ENCODE measurements around the gene UBE4B. TPM values are rescaled to one million over a fixed set of nuclear protein-coding genes. Genes with fewer than 3 reads are reported as not detected.

The UBE4B gene
- total RNA-seq, 1 donor from 2014 or later = 37.7 TPM

- Mint-ChIP-seq H3K36me3 (ENCODE audit: low read depth) (peaks cover 44% of the 10 kb centered on the region), H3K4me1 (ENCODE audit: low read depth) (peaks cover 16% of the 10 kb centered on the region), H3K27ac (no peak overlapping the region), H3K4me3 (ENCODE audit: low read depth) (no peak overlapping the region), H3K27me3 (ENCODE audit: low read depth) (no peaks in the 10 kb centered on the region), H3K9me3 (peaks cover 7% of the 10 kb centered on the region)
- no peak for DNase-seq (ENCODE audit: low spot score)
- intact Hi-C loops (cut with micrococcal nuclease) = no loop called here
These were observed 146.8 kb downstream of the UBE4B start for GRCh38 chr1:10179406-10180091.

DNA sequence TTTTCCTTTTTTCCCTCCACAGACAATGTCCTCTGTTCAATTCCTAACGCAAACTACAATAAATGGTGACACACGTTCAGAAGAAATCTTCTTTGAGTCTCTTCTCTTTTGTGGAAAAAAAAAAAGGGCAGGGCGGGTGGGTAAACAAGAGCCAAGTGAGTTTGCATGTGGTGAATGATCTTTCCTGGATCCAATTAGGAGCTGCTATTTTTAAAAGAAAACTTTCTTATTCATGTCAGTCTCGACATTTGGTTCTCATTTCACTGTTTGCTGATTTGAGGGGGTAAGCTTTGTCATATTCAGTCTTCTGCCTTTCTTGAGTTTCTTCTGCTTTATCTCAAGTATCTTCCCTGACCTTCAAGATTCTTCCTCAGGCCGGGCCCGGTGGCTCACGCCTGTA lies 148.4 kb downstream of the UBE4B start:
- Mint-ChIP-seq H3K27ac (no peak overlapping the region), H3K4me3 (ENCODE audit: low read depth) (no peak overlapping the region), H3K27me3 (ENCODE audit: low read depth) (no peaks in the 10 kb centered on the region), H3K9me3 (peaks cover under 1% of the 10 kb centered on the region), H3K4me1 (ENCODE audit: low read depth) (peaks cover 12% of the 10 kb centered on the region), H3K36me3 (ENCODE audit: low read depth) (peaks cover 32% of the 10 kb centered on the region)
- intact Hi-C loops (cut with micrococcal nuclease) = no loop called here
- DNase-seq (ENCODE audit: low spot score) = no peak

DNA sequence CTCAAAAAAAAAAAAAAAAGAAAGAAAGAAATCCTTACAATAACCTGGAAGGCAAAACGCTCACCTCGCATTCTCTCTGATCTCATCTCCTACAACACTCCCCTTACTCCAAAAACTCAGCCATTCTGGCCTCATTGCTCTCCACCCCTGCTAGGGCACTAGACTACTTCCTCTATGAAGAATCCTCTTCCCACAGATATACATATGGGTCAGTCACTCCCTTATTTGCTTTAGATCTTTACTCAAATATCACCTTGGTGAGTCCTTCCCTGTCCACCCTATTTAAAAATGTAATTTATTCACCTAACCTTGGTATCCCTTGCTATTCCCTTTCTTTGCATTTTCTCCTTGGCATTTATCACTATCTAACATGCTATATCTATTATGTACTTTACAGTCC lies 153.0 kb downstream of the UBE4B start:
- peaks cover 9% of the 10 kb centered on the region for H3K36me3 Mint-ChIP-seq (ENCODE audit: low read depth)
- H3K4me3 Mint-ChIP-seq (ENCODE audit: low read depth) = no peak overlapping the region
- peaks cover 10% of the 10 kb centered on the region for H3K4me1 Mint-ChIP-seq (ENCODE audit: low read depth)
- no peaks in the 10 kb centered on the region for H3K27me3 Mint-ChIP-seq (ENCODE audit: low read depth)
- DNase-seq (ENCODE audit: low spot score) = no peak
- peaks cover 4% of the 10 kb centered on the region for H3K9me3 Mint-ChIP-seq
- H3K27ac Mint-ChIP-seq = no peak overlapping the region
- intact Hi-C loops (cut with micrococcal nuclease) = no loop called here

- intact Hi-C loops (cut with micrococcal nuclease) = no loop called here
- Mint-ChIP-seq H3K27me3 (ENCODE audit: low read depth) (no peaks in the 10 kb centered on the region), H3K9me3 (peaks cover 4% of the 10 kb centered on the region), H3K36me3 (ENCODE audit: low read depth) (peaks cover 3% of the 10 kb centered on the region), H3K4me1 (ENCODE audit: low read depth) (peaks cover 10% of the 10 kb centered on the region), H3K4me3 (ENCODE audit: low read depth) (no peak overlapping the region), H3K27ac (no peak overlapping the region)
- no peak for DNase-seq (ENCODE audit: low spot score)
These were observed 153.7 kb downstream of the UBE4B start for GRCh38 chr1:10186331-10187025.

- intact Hi-C loops (cut with micrococcal nuclease) = no loop called here
- Mint-ChIP-seq H3K4me3 (ENCODE audit: low read depth) (no peak overlapping the region), H3K9me3 (peaks cover 4% of the 10 kb centered on the region), H3K27me3 (ENCODE audit: low read depth) (no peaks in the 10 kb centered on the region), H3K27ac (no peak overlapping the region), H3K36me3 (ENCODE audit: low read depth) (peaks cover 3% of the 10 kb centered on the region), H3K4me1 (ENCODE audit: low read depth) (peaks cover 10% of the 10 kb centered on the region)
- DNase-seq (ENCODE audit: low spot score) = no peak
These were observed 154.2 kb downstream of the UBE4B start for GRCh38 chr1:10187026-10187334.

- no peak overlapping the region for H3K4me3 Mint-ChIP-seq (ENCODE audit: low read depth)
- no peak overlapping the region for H3K27ac Mint-ChIP-seq
- no peak for DNase-seq (ENCODE audit: low spot score)
- H3K27me3 Mint-ChIP-seq (ENCODE audit: low read depth) = peaks cover 3% of the 10 kb centered on the region
- intact Hi-C loops (cut with micrococcal nuclease) = no loop called here
- peaks cover 4% of the 10 kb centered on the region for H3K4me1 Mint-ChIP-seq (ENCODE audit: low read depth)
- H3K36me3 Mint-ChIP-seq (ENCODE audit: low read depth) = no peaks in the 10 kb centered on the region
- peaks cover 4% of the 10 kb centered on the region for H3K9me3 Mint-ChIP-seq
These were observed 155.4 kb downstream of the UBE4B start for GRCh38 chr1:10188133-10188650.

- Mint-ChIP-seq H3K27me3 (ENCODE audit: low read depth) (peaks cover 7% of the 10 kb centered on the region), H3K36me3 (ENCODE audit: low read depth) (no peaks in the 10 kb centered on the region), H3K9me3 (peaks cover 4% of the 10 kb centered on the region), H3K4me3 (ENCODE audit: low read depth) (no peak overlapping the region), H3K27ac (no peak overlapping the region), H3K4me1 (ENCODE audit: low read depth) (peaks cover 2% of the 10 kb centered on the region)
- no peak for DNase-seq (ENCODE audit: low spot score)
- intact Hi-C loops (cut with micrococcal nuclease) = no loop called here
These were observed 156.9 kb downstream of the UBE4B start for GRCh38 chr1:10189659-10190058.

DNA sequence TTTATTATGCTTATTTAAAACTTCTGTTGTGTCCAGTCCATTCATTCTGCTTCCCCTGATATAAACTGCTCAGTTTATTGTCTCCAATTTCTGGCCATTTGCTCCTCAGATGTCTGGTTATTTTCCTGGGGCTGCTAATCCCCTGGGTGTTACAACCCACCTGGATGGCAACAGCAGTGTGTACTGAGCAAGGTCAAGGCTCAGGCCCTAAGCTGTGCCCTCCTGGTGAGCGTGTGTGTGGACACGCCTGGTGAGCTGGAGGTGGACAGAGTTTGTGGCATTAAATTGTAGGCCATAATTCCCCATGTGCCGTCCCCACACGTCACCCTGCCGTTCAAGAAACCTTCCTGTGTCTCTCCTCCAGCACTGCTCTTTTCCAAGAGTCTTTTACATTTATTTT lies 159.5 kb downstream of the UBE4B start:
- intact Hi-C loops (cut with micrococcal nuclease) = no loop called here
- peaks cover 10% of the 10 kb centered on the region for H3K27me3 Mint-ChIP-seq (ENCODE audit: low read depth)
- H3K9me3 Mint-ChIP-seq = peaks cover 4% of the 10 kb centered on the region
- no peaks in the 10 kb centered on the region for H3K36me3 Mint-ChIP-seq (ENCODE audit: low read depth)
- no peak overlapping the region for H3K27ac Mint-ChIP-seq
- no peak for DNase-seq (ENCODE audit: low spot score)
- no peak overlapping the region for H3K4me3 Mint-ChIP-seq (ENCODE audit: low read depth)
- H3K4me1 Mint-ChIP-seq (ENCODE audit: low read depth) = peaks cover 2% of the 10 kb centered on the region

DNA sequence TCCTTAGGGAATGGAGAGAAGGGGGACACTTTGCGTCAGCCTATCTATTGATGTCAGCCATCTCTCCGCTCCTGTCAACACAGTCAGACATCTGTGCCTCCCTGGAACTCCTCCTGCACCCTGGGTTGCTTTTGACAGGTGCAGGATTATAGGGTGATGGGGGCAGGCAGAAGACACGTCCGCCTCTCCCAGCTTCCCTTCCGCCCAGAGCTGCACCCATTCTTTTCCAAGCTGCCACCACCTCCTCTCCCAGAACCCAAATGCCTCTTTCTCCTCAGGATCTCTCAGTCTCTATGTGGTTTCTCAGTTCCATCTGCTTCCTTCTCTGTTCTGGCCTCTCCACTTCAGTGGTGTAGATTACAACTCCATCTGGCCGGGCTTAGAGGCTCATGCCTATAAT lies 160.5 kb downstream of the UBE4B start:
- H3K4me1 Mint-ChIP-seq (ENCODE audit: low read depth) = peaks cover 2% of the 10 kb centered on the region
- H3K27me3 Mint-ChIP-seq (ENCODE audit: low read depth) = peaks cover 10% of the 10 kb centered on the region
- H3K4me3 Mint-ChIP-seq (ENCODE audit: low read depth) = no peak overlapping the region
- intact Hi-C loops (cut with micrococcal nuclease) = no loop called here
- no peak for DNase-seq (ENCODE audit: low spot score)
- H3K27ac Mint-ChIP-seq = no peak overlapping the region
- peaks cover 1% of the 10 kb centered on the region for H3K9me3 Mint-ChIP-seq
- no peaks in the 10 kb centered on the region for H3K36me3 Mint-ChIP-seq (ENCODE audit: low read depth)

DNA sequence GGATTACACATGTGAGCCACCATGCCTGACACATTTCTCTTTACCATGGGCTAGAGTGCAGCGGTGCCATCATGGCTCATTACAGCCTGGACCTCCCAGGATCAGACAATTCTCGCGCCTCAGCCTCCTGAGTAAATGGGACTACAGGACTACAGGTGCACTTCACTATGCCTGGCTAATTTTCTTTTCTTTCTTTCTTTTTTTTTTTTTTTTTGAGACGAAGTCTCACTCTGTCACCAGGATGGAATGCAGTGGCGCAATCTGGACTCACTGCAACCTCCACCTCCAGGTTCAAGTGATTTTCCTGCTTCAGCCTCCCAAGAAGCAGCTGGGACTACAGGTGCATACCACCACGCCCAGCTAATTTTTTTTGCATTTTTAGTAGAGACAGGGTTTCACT lies 162.8 kb downstream of the UBE4B start:
- no peaks in the 10 kb centered on the region for H3K36me3 Mint-ChIP-seq (ENCODE audit: low read depth)
- H3K4me3 Mint-ChIP-seq (ENCODE audit: low read depth) = no peak overlapping the region
- intact Hi-C loops (cut with micrococcal nuclease) = no loop called here
- H3K9me3 Mint-ChIP-seq = no peaks in the 10 kb centered on the region
- peaks cover 10% of the 10 kb centered on the region for H3K27me3 Mint-ChIP-seq (ENCODE audit: low read depth)
- no peak for DNase-seq (ENCODE audit: low spot score)
- peaks cover 2% of the 10 kb centered on the region for H3K4me1 Mint-ChIP-seq (ENCODE audit: low read depth)
- H3K27ac Mint-ChIP-seq = no peak overlapping the region

DNA sequence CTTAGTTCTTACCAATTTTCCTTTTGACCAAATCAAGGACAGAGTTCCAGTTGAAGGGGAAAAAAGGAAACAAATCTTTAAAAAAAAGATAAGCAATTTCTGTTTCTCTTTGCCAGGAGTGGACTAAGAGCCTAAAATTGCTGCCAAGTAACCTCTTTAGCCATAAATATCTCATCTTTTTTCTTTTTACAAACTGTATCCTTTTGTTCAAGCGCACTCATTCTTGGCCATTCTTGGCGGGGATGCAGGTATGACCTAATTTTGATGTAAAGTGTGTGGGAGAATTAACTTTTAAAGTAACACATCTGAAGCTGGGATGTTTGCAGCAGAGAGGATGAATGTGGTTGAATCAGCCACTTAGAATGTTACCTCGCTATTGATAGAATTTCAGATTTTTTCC lies 164.2 kb downstream of the UBE4B start:
- intact Hi-C loops (cut with micrococcal nuclease) = no loop called here
- no peak overlapping the region for H3K27ac Mint-ChIP-seq
- H3K36me3 Mint-ChIP-seq (ENCODE audit: low read depth) = no peaks in the 10 kb centered on the region
- H3K27me3 Mint-ChIP-seq (ENCODE audit: low read depth) = peaks cover 13% of the 10 kb centered on the region
- no peaks in the 10 kb centered on the region for H3K9me3 Mint-ChIP-seq
- H3K4me1 Mint-ChIP-seq (ENCODE audit: low read depth) = peaks cover 2% of the 10 kb centered on the region
- H3K4me3 Mint-ChIP-seq (ENCODE audit: low read depth) = no peak overlapping the region
- DNase-seq (ENCODE audit: low spot score) = no peak

GRCh38 chr1:10200620-10201019 lies 167.9 kb downstream of the UBE4B start:
- H3K36me3 Mint-ChIP-seq (ENCODE audit: low read depth) = no peaks in the 10 kb centered on the region
- H3K27me3 Mint-ChIP-seq (ENCODE audit: low read depth) = peaks cover 9% of the 10 kb centered on the region
- no peak overlapping the region for H3K27ac Mint-ChIP-seq
- no peaks in the 10 kb centered on the region for H3K9me3 Mint-ChIP-seq
- intact Hi-C loops (cut with micrococcal nuclease) = no loop called here
- H3K4me1 Mint-ChIP-seq (ENCODE audit: low read depth) = no peaks in the 10 kb centered on the region
- DNase-seq (ENCODE audit: low spot score) = no peak
- H3K4me3 Mint-ChIP-seq (ENCODE audit: low read depth) = no peak overlapping the region

- Mint-ChIP-seq H3K36me3 (ENCODE audit: low read depth) (no peaks in the 10 kb centered on the region), H3K4me3 (ENCODE audit: low read depth) (no peak overlapping the region), H3K4me1 (ENCODE audit: low read depth) (peaks cover under 1% of the 10 kb centered on the region), H3K27ac (no peak overlapping the region), H3K27me3 (ENCODE audit: low read depth) (peaks cover 11% of the 10 kb centered on the region), H3K9me3 (no peaks in the 10 kb centered on the region)
- no peak for DNase-seq (ENCODE audit: low spot score)
- intact Hi-C loops (cut with micrococcal nuclease) = no loop called here
These were observed 171.4 kb downstream of the UBE4B start for GRCh38 chr1:10204003-10204642.
